ENCODE data around the gene XYLT1. TPM values are rescaled to one million over a fixed set of nuclear protein-coding genes. Genes with fewer than 3 reads are reported as not detected.

Gene XYLT1
- total RNA-seq, 1 experiment from 2014 or later: 7.5 TPM

- no peak for DNase-seq
- peaks cover 4% of the 10 kb centered on the region for H3K9me3 Mint-ChIP-seq (ENCODE audit: low read depth, unreplicated experiment)
- intact Hi-C loops (cut with micrococcal nuclease; ENCODE audit: unreplicated experiment): no loop called here
- no peak overlapping the region for H3K4me3 Mint-ChIP-seq (ENCODE audit: low read depth, unreplicated experiment)
- CTCF ChIA-PET: no interaction called here
- H3K27ac Mint-ChIP-seq (ENCODE audit: unreplicated experiment): no peak overlapping the region
- no TSS peak for BruUV-seq (replicated peaks)
- H3K27me3 Mint-ChIP-seq (ENCODE audit: unreplicated experiment): no peaks in the 10 kb centered on the region
- no peaks in the 10 kb centered on the region for H3K4me1 Mint-ChIP-seq (ENCODE audit: low read depth, unreplicated experiment)
- H3K36me3 Mint-ChIP-seq (ENCODE audit: insufficient read depth, unreplicated experiment): no peaks in the 10 kb centered on the region
- no peak for TF ChIP-seq CTCF (IDR thresholded peaks at IDR 0.05; ENCODE audit: unreplicated experiment)
Measured at GRCh38 chr16:17435318-17435717, 35.4 kb downstream of the XYLT1 start.

- no peak for DNase-seq
- H3K4me3 Mint-ChIP-seq (ENCODE audit: low read depth, unreplicated experiment): no peak overlapping the region
- H3K36me3 Mint-ChIP-seq (ENCODE audit: insufficient read depth, unreplicated experiment): no peaks in the 10 kb centered on the region
- H3K9me3 Mint-ChIP-seq (ENCODE audit: low read depth, unreplicated experiment): peaks cover 4% of the 10 kb centered on the region
- no peak overlapping the region for H3K27ac Mint-ChIP-seq (ENCODE audit: unreplicated experiment)
- H3K4me1 Mint-ChIP-seq (ENCODE audit: low read depth, unreplicated experiment): no peaks in the 10 kb centered on the region
- CTCF ChIA-PET: interaction anchor here (1.1 kb wide), 1 partner anchor 18 kb away, joined by 4 read pairs; no protein-coding TSS in a partner anchor
- intact Hi-C loops (cut with micrococcal nuclease; ENCODE audit: unreplicated experiment): no loop called here
- BruUV-seq (replicated peaks): no TSS peak
- TF ChIP-seq CTCF (IDR thresholded peaks at IDR 0.05; ENCODE audit: unreplicated experiment): no peak
- no peaks in the 10 kb centered on the region for H3K27me3 Mint-ChIP-seq (ENCODE audit: unreplicated experiment)
Measured at GRCh38 chr16:17433577-17434451, 36.9 kb downstream of the XYLT1 start.

GRCh38 chr16:17432901-17433576 lies 37.7 kb downstream of the XYLT1 start:
- Mint-ChIP-seq H3K27me3 (ENCODE audit: unreplicated experiment) (no peaks in the 10 kb centered on the region), H3K9me3 (ENCODE audit: low read depth, unreplicated experiment) (peaks cover 2% of the 10 kb centered on the region), H3K36me3 (ENCODE audit: insufficient read depth, unreplicated experiment) (no peaks in the 10 kb centered on the region), H3K4me1 (ENCODE audit: low read depth, unreplicated experiment) (no peaks in the 10 kb centered on the region), H3K4me3 (ENCODE audit: low read depth, unreplicated experiment) (no peak overlapping the region), H3K27ac (ENCODE audit: unreplicated experiment) (no peak overlapping the region)
- BruUV-seq (replicated peaks): no TSS peak
- CTCF ChIA-PET: interaction anchor here (1.1 kb wide), 1 partner anchor 17 kb away, joined by 4 read pairs; no protein-coding TSS in a partner anchor
- intact Hi-C loops (cut with micrococcal nuclease; ENCODE audit: unreplicated experiment): no loop called here
- no peak for TF ChIP-seq CTCF (IDR thresholded peaks at IDR 0.05; ENCODE audit: unreplicated experiment)
- no peak for DNase-seq

GRCh38 chr16:17431968-17432625 lies 38.7 kb downstream of the XYLT1 start:
- no peaks in the 10 kb centered on the region for H3K27me3 Mint-ChIP-seq (ENCODE audit: unreplicated experiment)
- intact Hi-C loops (cut with micrococcal nuclease; ENCODE audit: unreplicated experiment): no loop called here
- no peak overlapping the region for H3K4me3 Mint-ChIP-seq (ENCODE audit: low read depth, unreplicated experiment)
- no TSS peak for BruUV-seq (replicated peaks)
- H3K9me3 Mint-ChIP-seq (ENCODE audit: low read depth, unreplicated experiment): peaks cover 2% of the 10 kb centered on the region
- H3K36me3 Mint-ChIP-seq (ENCODE audit: insufficient read depth, unreplicated experiment): no peaks in the 10 kb centered on the region
- DNase-seq: no peak
- TF ChIP-seq CTCF (IDR thresholded peaks at IDR 0.05; ENCODE audit: unreplicated experiment): no peak
- no peak overlapping the region for H3K27ac Mint-ChIP-seq (ENCODE audit: unreplicated experiment)
- CTCF ChIA-PET: no interaction called here
- H3K4me1 Mint-ChIP-seq (ENCODE audit: low read depth, unreplicated experiment): no peaks in the 10 kb centered on the region
